NCI-H1092 (cell line): ENCODE data around the gene GRK4.
A peak's percentile ranks its signal among the peaks of the same experiment; 100 is the strongest.
"Not testable (repeated sequence)": the region's sequence is repeated elsewhere in the genome, so short reads cannot be mapped to it uniquely, and the experiment has no call there.

Experiments
- DNase-seq: peaks from one replicate; lab custom pipeline; 2025; lab: John Stamatoyannopoulos, UW

The GRK4 gene

GRCh38 chr4:2963175-2963965 lies at the start of gene GRK4, which contains the start of gene NOP14:
Gene GRK4 (plus strand): TSS chr4:2963571. CDS start chr4:2964071, 500 bp downstream.
Gene NOP14 (minus strand): TSS chr4:2963406. CDS start chr4:2963319, 87 bp downstream.
- peak; percentile 98 for DNase-seq

- no peak for DNase-seq
Observed at GRCh38 chr4:2914256-2915126, 48.9 kb upstream of the GRK4 start.

DNA sequence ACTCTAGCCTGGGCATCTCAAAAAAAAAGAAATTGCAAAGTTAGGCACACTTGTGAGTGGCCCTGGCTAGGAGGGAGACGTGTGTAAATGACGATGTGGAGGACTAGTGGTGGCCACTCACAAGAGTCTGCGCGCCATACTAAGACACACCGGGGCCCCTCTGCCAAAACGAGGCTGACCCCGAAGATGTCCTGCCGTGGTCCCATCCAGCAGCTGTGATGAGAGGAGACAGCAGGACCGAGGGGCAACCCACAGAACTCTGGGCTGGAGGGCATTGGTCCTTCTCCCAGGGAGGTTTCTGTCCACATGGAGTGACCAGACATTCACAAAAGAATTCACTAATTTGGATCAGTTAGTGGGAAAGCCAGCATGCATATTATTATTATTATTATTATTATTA lies 47.6 kb upstream of the GRK4 start:
- DNase-seq: no peak

GRCh38 chr4:2916696-2917095 lies 46.7 kb upstream of the GRK4 start:
- DNase-seq: not testable (repeated sequence)

GRCh38 chr4:2918300-2918699 lies 45.1 kb upstream of the GRK4 start:
- DNase-seq: not testable (repeated sequence)

- not testable (repeated sequence) for DNase-seq
Observed at GRCh38 chr4:2918714-2919113, 44.7 kb upstream of the GRK4 start.

DNA sequence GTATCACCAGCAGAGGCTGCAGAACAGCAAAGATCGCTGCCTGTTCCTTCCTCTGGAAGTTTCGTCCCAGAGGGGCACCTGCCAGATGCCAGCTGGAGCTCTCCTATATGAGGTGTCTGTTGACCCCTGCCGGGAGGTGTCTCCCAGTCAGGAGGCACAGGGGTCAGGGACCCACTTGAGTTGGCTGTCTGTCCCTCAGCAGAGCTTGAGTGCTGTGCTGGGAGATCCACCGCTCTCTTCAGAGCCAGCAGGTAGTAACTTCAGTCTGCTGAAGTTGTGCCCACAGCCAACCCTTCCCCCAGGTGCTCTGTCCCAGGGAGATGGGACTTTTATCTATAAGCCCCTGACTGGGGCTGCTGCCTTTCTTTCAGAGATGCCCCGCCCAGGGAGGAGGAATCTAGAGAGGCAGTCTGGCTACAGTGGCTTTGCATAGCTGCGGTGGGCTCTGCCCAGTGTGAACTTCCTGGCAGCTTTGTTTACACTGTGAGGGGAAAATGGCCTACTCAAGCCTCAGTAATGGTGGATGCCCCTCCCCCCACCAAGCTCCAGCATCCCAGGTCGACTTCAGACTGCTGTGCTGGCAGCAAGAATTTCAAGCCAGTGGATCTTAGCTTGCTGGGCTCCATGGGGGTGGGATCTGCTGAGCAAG lies 40.8 kb upstream of the GRK4 start:
- DNase-seq: not testable (repeated sequence)

GRCh38 chr4:2923141-2923551 lies 40.2 kb upstream of the GRK4 start:
- DNase-seq: no peak

DNA sequence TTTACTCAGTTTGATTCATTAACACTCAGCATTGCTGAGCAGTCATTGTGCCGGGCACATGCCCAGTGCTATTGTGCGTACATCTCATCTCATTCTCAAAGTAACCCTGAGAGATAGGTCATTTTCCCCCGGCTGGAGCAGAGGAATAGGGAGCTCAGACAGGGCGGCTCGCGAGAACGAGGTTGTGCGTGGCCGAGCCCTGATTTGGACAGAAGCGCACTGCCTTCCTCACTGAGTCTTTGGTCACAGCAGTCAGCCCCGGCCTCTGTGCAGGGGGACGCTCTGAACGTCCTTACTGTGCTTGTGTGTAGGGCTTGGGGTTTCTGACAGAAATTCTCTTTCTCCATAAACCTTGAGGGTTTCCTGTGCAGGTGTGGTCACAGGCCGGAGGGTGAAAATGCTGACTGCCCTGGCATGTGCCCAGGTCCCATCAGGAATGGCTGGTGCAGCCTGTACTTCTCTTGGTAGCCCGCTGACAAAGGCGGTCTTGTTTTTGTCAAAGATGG lies 39.6 kb upstream of the GRK4 start:
- no peak for DNase-seq

DNA sequence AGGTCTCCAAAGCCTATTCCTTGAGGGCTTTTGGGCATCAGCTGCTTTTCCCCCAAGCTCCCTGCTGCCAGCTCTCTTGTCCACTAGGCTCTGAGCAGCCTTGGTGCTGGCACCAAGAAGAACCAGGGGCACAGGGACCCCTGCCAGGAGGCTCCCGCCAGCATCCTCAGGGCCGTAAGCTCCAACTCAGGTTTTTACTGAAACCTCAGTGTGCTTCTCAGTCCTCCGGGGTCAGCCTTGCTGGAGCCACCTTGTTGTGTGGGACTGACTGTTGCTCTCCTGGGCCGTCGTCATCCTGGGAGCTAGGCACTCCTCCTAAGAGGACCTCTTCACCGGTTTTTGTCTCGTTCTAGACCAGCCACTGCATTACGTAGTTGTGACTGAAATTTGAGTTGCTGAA lies 39.1 kb upstream of the GRK4 start:
- DNase-seq: no peak

- no peak for DNase-seq
Observed at GRCh38 chr4:2924765-2925301, 38.5 kb upstream of the GRK4 start.

- no peak for DNase-seq
Observed at GRCh38 chr4:2925496-2925895, 37.9 kb upstream of the GRK4 start.

DNA sequence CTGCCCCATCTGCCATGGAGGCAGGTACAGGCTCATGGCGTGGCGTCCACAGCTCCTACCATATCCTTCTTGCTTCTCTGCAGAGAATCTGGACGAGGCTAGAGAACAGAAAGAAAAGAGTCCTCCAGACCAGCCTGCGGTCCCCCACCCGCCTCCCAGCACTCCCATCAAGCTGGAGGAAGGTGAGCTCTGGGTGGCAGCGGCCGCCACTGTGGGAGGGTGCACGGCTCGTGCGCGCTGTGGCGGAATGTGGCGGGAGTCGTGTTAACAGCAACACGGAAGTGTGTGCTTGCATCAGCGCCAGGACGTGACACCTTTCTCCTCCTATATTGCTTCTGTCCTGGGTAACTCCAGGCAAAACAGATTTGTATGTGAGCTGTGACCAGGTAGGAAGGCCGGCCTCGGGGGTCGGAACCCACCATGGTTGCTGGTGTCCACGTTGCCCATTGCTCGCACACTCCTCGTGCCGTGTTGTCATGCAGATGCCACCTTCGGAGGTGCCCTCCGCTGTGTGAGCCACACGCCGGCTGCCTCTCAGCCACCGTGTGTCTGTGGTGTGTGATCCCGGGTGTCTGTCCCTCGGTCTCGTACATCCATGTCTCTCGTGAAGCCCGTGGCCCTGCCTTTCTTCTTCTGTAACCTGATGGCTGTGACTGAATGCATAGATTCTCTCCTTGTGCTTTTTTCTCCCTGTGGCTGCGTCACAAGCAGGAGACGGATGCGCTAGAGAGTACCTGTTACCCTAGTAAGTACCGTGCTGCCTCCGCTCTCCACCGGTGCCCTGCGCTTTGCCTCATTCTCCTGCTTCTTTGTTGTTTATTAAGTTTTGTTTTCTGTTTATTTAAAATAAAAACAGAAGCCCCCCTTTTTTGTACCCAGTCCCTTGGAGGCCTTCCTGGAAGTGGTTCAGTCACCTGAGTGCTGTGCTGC lies 37.2 kb upstream of the GRK4 start:
- DNase-seq: no peak

- DNase-seq: no peak
Observed at GRCh38 chr4:2927016-2927695, 36.2 kb upstream of the GRK4 start.

- DNase-seq: no peak
Observed at GRCh38 chr4:2927696-2928075, 35.7 kb upstream of the GRK4 start.

DNA sequence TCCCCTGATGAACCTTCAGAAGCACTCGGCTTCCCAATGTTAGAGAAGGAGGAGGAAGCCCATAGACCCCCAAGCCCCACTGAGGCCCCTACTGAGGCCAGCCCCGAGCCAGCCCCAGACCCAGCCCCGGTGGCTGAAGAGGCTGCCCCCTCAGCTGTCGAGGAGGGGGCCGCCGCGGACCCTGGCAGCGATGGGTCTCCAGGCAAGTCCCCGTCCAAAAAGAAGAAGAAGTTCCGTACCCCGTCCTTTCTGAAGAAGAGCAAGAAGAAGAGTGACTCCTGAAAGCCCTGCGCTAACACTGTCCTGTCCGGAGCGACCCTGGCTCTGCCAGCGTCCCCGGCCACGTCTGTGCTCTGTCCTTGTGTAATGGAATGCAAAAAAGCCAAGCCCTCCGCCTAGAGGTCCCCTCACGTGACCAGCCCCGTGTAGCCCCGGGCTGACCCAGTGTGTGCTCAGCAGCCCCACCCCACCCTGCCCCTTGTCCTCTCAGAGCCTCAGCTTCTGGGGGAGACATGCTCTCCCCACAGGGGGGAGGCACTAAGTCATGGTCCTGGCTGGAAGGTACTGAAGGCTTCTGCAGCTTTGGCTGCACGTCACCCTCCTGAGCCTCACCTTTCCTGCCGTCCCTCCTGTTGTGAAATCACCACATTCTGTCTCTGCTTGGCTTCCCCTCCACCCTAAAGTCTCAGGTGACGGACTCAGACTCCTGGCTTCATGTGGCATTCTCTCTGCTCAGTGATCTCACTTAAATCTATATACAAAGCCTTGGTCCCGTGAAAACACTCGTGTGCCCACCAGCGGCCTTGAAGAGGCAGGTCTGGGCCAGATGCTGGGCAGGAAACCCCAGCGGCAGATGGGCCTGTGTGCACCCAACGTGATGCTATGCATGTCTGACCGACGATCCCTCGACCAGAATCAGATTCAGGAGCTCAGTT lies 34.9 kb upstream of the GRK4 start:
- DNase-seq: no peak

GRCh38 chr4:2929469-2929868 lies 33.9 kb upstream of the GRK4 start:
- DNase-seq: no peak

- DNase-seq: no peak
Observed at GRCh38 chr4:2930135-2930757, 33.1 kb upstream of the GRK4 start.
